ENCODE results near the gene CCM2.

Gene CCM2

DNA sequence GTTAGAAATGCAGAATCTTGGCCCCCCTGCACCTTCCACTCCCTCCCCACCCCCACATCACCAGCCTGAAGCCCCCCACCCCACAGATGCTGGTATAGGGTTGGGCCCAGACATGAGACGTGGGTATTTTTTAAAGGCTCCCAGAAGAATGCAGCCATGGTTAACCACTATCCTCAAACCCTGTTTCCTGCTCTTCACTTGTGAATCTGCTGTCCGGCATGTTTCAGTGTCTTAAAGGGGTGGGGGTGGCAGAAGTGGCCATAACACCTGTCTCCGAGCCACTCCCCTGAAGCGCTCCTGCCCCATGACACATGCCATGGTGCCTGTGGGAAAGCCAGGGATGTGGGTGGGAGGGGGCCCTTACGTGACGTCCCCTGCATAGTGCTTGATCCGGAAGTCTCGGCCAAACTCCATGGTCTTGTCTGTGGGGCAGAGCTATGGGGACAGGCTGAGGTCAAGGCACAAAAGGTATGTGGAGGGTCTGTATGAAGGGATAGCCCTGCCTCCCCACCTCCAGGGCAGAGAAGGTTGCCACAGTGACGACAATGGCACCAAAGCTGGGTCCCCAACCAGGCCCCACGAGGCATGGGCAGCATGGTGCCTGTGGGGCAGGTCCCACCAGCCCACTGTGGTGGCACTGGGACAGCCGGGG, 30.8 kb upstream of the CCM2 start:
- DNase-seq: no peak

DNA sequence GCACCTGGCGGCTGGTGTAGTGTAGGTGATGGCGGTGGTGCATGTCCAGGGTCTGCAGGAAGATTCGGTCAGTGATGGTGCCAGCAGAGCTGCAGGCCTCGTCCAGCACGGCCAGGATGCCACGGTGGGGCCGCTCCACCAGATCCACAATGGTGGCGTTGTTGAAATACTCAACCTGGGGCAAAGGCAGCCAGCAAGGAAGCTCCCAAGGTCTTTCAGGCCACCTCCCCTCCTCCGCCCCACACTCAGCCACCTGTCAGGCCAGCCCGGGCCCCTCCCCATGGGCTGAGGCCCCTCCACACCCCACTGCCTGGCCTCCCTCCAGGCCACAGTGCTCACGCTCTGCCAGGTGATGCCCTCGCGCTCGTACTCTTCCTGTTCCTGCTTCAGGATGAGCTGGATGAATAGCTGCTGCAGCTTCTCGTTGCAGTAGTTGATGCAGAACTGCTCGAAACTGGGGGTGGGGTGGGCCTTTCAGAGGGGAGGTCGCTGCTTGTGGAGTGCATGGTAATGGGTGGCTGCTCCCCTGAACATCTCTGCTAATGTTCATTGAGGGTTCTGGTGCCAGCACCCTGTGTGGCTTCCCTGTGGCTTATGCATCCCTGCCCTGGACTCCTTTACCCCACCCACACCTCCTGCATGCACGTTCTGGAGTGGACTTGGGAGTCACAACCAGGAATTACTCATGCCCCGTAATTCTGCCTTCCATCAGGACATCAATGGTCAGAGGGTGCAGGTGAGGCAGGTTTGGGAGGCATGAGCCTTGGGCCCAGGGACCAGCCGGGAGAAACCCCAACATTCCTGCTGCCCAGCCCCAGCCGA, 30.1 kb upstream of the CCM2 start:
- no peak for DNase-seq

DNA sequence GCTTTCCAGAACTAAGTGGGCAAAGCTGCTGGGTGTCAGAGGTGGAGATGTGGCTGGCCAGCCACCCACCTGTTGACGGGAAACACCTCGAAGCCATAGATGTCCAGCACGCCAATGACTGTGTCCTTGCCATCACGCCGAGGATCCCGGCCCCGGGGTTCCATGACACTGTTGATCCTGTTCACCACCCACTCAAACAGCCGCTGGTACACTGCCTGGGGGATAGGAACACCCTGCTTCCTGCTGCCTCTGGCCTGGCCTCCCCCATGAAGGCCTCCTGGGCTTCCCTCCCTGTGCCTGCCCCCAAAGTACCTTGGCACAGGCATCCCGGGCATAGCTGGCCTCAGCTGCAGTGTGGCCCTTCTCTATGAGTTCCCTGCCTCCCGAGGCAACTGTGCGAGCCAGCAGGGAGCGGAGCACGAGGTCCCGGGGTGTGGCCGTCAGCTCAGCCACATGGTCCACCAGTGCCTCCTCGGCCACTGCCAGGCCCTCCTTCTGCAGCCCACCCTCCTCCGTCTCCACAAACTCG, 29.4 kb upstream of the CCM2 start:
- no peak for DNase-seq

DNA sequence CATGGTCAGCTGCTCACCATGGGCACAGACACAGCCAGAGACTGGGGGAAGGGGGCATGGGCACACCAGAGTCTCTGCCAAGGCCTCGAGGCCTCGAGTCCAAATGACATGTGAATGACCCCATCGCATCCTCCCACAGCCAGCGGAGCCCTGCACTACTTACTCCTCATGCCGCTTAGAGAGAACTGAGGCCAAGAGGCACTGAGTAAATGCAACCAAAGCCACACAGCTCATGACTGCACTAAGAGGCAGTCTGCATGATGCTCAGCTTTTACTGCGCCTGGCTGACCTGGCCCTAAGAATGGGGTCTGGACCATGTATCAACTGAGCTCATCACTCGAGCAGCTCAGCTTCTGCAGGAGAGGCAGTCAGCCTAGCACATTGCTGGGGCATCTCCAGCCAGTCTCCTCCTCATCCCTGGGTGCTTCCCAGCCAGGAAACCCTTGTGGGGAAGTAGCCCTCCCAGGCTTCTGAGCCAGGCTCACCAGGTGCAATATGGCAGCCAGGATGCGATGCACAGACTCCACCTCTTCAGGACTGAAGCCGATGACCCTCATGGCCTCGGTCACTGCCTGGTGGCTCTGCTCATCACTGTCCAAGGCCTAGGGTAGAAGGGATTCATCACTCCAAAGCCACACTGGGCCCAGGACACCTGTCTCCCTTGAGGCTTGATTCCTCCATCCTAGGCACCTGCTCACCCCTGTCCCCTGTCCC, 28.7 kb upstream of the CCM2 start:
- no peak for DNase-seq

DNA sequence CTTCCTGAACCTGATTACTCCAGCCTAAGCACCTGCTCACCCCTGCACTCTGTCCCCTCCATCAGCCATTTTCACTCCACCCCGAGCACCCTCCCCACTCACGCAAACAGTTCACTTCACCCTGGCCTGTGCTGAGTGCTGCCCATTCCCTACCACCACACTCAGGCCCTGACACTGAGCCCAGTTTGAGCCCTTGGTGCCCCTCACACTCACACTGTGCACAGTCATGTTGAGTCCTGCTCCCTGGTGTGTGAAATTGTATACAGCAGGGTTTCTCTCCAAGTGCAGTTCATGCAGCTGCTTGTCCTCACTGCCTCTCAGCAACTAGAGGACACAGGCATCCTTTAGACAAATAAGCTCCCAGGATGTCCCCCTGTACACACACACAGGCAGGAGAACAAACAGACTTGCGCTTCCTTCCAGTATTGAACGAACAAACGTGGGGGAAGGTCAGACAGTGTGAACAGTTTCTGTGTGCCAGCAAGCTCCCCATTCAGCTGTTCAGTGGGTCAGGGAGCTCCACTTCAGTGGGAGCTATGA, 28.0 kb upstream of the CCM2 start:
- DNase-seq: no peak

DNA sequence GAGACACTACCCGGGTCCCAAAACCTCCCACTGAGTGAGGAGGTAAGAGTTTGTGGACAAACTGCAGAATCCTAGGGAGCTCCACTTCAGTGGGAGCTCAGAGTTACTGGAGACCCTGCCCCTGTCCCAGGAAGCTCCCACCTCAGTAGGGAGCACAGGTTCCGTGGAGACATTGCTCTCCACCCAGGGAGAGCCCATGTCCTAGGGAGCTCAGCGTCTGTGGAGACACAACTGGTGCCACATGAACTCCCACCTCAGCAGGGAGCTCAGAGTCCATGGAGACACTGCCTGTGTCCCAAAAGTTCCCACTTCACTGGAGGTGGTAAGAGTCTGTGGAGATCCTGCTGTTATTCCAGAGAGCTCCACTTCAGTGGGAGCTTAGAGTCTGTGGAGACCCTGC, 27.4 kb upstream of the CCM2 start:
- no peak for DNase-seq

DNA sequence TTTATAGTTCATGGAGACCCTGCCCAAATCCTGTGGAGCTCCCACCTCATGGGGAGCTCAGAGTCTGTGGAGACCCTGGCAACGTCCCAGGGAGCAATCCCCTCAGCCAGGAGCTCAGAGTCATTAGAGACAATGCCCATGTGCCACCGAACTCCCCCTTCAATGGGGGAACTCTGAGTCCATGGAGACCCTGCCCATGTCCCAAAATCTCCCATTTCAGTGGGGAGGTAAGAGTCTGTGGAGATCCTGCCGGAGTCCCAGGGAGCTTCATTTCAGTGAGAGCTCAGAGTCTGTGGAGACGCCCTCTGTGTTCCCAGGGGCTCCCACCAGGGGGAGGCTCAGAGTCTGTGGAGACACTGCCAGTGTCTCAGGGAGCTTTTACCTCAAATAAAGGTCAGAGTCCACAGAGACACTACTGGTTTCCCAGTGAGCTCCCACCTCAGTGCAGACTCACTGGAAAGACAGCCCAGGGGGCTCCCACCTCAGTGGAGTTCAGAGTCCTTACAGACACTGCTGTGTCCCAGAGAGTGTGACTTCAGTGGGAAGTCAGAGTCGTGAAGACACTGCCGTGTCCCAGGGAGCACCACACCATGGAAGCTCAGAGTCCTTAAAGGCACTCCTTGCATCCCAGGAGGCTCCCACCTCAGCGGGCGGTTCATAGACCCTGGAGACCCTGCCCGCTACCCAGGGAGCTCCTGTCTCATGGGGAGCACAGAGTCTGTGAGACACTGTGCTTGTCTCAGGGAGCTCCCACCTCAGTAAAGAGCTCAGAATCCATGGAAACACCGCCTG, 26.2 kb upstream of the CCM2 start:
- DNase-seq: no peak

DNA sequence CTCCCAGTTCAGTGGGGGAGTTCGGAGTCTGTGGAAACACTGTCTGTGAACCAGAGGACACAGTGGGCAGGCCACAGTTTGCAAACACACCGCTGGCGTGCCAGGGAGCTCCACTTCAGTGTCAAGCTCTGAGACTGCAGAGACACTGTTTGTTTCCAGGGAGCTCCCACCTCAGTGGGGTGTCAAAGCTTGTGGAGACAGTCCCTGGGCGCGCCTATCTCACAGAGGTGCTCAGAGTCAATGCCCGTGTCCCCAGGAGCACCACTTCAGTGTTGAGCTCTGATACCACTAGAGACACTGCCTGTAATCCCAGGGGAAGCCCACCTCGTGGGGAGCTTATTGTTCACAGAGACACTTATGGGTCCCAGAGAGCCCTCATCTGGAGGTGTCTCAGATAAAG, 25.5 kb upstream of the CCM2 start:
- no peak for DNase-seq

DNA sequence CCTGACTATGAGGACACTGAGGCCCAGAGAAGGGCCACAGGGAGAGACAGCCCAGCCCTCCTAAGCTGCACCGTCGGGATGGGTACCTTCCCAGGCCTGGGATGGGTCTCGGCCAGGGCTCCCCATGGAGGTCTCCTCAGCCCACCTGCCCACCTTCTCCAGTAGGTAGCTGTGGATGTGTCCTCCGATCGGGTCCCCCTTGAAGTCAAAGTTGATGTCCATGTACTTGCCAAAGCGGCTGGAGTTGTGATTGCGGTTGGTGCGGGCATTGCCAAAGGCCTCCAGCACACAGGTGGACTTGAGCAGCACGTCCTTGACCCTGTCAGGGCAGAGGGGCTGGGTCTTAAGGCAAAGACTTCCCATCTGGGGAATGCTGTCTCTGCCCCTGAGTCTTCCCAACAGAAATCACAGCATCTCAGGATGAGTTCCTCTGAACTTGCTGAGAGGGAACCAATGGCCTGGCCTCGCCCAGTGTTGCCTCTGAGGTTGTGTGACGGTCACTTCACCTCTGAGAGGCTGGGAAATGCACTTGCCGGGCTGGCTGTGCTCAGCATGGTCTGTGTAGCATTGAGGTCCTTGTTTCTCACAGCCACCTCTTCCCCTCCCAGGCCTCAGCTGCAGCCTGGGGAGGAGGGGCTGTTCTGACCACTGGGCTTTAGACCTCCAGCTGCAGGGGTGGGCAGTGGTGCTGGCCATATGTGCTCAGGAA, 24.5 kb upstream of the CCM2 start:
- no peak for DNase-seq

DNA sequence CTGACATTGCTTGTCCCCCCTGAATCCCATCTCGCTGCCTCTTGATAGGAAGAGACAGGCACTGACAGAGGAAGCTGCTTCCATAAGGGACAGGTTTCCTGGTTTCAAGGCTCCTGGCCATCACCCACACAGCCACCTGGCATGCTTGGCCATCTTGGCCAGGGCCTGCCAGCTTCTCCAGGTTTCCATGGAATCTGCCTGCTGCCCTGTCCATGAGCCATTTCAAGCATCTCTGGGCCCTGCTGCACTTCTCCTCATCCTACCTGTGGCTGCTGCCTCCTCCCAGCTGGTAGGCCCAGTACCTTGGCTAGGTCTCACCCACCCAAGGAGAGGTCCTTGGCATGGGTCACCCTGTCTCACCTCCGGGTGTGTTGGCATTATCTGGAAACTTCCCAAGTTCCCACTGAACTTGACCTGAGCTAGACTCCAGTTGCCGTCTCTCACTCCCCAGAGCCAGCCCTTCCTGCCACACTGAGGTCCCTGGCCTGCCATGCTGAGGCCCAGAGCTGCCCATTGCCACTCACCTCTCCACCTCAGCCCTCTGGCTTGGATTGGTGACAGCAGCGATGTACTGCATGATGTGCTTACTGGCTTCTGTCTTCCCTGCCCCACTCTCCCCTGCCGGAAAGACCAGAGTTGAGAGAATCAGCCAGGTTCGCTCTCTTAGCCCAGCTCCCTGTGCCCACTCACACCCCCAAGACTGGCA, 23.8 kb upstream of the CCM2 start:
- DNase-seq: peak in 1 of 14 donors; percentile 83

DNA sequence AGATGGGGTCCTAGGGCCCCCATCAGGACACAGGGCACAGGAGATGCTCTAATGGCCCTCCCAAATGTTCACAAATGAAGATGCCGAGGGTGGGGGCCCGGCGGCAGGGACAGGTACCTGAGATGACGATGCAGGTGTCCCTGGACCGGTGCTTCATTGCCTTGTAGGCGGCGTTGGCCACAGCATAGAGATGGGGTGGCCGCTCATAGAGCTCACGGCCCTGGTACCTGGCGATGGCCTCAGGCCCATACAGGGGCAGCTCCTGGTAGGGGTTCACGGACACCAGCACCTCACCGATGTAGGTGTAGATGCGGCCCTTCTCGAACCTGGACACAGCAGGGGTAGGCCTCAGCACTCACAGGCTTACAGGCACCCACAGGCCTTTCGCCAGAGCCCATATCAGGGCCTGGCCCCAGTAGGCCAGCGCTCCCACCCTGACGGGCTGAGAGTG, 23.2 kb upstream of the CCM2 start:
- no peak for DNase-seq

DNA sequence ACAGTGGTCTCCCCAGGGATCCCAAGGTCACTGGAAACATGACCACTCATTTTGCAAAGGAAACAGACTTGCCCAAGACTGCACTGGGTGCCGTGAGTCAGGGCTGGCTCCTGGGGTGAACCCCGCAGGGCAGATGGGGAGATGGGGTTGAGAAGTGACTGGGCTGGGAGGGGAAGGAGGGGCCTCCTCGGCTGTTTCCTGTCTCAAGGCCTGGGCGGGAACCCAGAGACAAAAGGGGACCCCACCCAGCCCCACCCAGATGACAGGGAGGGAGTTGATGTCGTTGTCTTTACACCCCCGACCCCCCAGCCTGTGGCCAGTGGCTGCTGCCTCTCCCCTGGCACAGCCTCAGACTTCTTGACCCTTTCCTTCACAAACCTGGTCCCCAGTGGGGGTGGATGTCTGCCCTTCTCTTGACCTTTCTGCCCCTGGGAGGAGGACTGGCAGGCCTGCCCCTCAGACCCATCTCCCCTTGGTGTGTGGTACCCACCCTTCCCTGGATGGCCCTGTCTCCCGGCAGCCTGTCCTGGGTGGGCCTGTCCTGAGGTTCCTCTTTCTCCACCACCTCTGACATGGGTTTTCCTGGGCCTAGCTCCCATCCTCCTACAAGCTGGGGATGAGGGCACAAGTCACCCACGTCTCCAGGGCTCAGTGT, 22.6 kb upstream of the CCM2 start:
- DNase-seq: no peak

DNA sequence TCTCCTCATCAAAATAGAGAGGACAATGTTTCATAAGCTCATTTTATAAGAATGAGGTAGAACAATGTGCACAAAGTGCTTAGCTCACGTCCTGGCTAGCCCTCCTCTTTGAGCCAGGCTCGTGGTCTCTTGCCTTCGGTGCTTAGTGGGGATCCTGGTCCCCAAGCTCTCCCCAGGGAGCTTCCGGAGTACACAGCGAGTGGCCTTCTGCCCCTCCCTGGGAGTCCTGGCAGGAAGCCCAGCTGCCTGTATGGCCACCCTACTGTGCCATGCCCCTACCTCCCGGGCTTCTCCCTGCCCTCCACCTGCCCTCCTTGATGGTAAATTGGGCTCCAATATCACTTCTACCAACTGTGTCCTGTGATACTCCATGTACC, 22.1 kb upstream of the CCM2 start:
- DNase-seq: no peak

DNA sequence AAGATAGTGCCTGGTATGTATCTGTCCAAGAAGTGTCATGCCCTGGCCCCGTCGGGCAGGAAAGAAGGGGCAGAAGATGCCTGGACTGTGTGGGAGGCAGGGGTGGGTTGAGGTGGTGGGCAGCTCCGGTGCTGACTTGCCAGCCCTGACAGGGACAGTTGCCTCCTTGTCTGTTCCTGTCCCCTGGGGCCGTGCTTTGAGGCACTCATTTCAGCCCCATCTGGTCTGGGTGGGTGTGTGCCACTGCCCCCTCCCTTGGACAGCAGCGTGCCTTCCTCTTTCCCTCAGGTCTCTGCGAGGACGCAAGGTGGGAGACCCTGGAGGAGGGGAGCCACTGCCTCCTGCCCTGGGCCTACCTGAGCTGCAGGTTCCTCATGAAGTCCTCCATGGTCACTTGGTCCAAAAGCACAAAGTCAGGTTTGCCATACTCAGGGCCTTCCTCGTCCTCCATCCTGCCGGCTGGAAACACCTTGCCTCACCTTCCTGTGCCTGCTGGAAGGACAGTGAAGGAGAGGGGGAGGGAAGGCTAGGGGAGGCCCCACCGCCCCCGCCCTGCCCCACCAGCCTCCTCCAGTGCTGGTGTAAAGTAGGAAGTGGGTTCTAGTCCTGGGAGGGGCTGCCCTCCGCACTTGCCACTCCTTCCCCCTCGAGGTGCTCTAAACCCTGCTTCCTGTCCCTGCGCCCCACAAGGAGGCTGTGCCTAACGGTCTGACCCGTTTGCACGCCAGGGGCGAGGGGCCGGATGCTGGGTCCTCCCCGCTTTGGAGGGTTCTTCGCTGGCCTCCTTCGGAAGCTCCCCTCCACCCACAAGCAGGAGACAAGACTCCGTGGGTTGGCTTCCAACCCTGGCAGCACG, 21.3 kb upstream of the CCM2 start, which contains the start of gene MYO1G:
Gene MYO1G (minus strand): TSS at position 505 of the 856 bp plus-strand sequence. CDS start 54 bp downstream, at position 451.
- DNase-seq: peak in 1 of 14 donors; percentile 54

DNA sequence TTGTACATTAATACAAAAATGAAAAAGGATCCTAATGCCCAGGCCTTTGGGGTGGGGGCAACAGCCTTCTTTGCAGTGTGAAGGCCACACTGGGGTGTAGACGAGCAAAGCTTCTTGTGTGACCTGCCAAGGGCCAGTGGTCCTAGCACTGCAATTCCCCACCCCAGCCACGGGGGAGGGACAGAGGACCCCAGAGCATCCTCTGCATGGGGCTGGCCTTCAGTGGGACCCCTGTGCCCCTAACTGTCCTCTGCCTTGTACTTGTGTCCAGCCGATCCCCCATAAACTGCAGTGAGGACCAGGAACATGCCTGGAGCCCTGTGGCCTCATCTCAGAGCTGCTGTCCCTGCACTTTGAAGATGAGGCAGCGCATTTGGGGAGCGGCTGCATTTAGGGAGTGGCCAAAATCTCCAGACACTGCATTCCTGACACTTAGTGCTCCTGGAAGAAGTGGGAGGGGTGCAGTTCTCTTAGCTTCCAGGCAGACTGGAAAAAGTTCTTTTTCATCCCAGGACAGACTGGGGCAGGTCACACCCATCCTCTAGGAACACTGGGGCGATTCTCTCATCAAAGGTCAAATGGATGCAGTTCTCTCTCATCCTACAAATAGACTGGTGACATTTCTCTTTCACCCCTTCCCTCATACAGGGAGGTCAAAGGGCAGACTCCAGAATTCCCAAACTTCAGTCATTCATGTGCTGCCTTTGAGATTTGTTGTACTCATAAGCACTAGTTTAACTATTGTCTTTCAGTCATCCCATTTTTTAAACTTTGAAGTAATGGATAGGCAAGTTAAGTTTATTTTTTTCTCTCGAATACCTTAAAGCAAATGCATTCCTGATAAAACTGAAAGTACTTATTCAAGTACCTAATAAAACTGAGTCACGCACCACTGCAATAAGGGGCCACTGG, 20.3 kb upstream of the CCM2 start:
- no peak for DNase-seq

DNA sequence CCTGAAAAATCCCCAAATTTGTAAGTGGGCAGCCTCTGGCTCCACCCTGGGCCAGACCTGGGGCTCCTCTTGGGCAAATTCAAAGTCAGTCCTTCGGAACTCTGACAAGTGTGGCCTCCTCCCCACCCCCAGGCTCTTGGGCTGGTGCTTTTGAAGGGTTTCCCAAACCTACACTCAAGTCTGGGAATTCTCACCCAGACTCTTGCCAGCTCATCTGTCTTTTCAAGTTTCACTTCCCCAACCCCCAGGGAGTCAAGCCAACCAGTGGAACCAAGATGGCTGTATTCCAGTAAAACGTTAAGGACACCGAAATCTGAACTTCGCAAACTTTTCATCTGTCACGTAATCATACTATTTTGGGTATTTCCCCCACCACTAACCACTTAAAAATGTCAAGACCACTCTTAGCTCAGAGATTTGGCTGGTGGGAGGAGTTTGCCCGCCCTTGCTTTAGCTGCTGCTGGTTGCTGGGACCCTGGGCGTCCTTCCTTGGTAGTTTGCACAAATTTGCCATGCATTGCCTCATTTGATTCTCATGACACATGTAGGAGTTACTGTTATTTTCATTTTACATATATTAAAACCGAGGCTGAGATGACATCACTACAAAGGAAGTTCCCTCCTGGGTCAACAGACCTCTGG, 19.5 kb upstream of the CCM2 start:
- peak in 3 of 14 donors; percentile 17 to 75 (median 22) for DNase-seq

DNA sequence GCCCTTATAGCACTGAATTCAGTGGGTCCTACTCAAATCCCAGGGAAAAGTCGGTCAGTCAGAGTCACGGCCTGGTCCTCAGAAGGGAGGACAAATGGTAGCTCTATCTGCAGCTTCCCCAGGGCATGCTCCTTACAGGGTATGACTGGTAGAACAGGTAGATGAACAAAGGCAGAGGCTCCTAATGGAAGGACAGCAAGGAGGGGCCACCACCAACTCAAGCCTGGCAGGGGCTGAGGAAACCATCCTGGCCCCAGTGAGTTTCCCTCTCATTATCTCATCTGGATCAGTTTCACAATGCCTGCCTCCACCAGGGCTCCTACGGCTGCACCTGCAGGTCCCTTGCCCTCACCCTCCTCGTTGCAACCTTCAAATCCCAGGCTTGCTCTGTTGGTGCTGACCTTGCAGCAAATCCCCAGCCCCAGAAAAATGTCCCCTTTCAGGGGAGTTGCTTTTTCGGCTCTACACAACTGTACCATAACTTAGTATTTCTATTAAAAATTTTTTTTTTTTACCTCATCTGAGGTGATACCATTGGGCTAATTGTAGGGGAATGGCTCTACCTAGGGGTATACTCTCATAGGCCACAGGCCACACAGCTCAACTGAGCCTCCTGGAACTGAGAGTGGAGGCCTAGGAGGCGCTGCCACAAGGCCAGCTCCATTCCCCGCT, 18.8 kb upstream of the CCM2 start:
- DNase-seq: no peak

Data from C1 segment of cervical spinal cord (tissue), 14 donors.